HepG2 (cell line): ENCODE data around the gene CCL19. TPM values are rescaled to one million over a fixed set of nuclear protein-coding genes. Genes with fewer than 3 reads are reported as not detected.

Source experiments
- ATF1 ChIP-seq: IDR thresholded peaks from 2 replicates; pipeline ENCODE4 v1.6.1; 2016; ENCODE audit warnings: mild to moderate bottlenecking, control low read depth
- ATF7-NPFF ChIP-seq: sonication (generic); formaldehyde crosslinking; IDR thresholded peaks from 2 replicates; pipeline ENCODE4 v1.8.1; 2023; ENCODE audit warnings: mild to moderate bottlenecking, low read depth, missing genetic modification reagents, moderate library complexity
- EZH2 ChIP-seq: conservative IDR thresholded peaks from 2 replicates; pipeline ENCODE4 v1.6.1; 2012; ENCODE audit warnings: mild to moderate bottlenecking, low read depth, low read length, moderate library complexity
- HBP1 ChIP-seq: IDR thresholded peaks from 2 replicates; pipeline ENCODE4 v1.6.1; 2016; ENCODE audit warnings: low read depth, control low read depth
- HDAC2 ChIP-seq: sonication (generic); formaldehyde crosslinking; IDR thresholded peaks from 2 replicates; pipeline ENCODE4 v1.4.0; 2020; ENCODE audit warnings: missing genetic modification reagents
- HNF4A ChIP-seq: sonication (generic); formaldehyde crosslinking; IDR thresholded peaks from 2 replicates; pipeline ENCODE4 v1.4.0; 2020; ENCODE audit warnings: missing genetic modification reagents
- MAF1 ChIP-seq: sonication (generic); formaldehyde crosslinking; IDR thresholded peaks from 2 replicates; pipeline ENCODE4 v1.5.0; 2020; ENCODE audit warnings: missing genetic modification reagents, borderline replicate concordance
- MTF1 ChIP-seq: sonication (generic); formaldehyde crosslinking; IDR thresholded peaks from 2 replicates; pipeline ENCODE4 v1.5.0; 2020; ENCODE audit warnings: missing genetic modification reagents
- MXD4 ChIP-seq: IDR thresholded peaks from 2 replicates; pipeline ENCODE4 v1.6.1; 2016; ENCODE audit warnings: mild to moderate bottlenecking, missing biosample characterization, missing genetic modification reagents
- PBX2 ChIP-seq: IDR thresholded peaks from 2 replicates; pipeline ENCODE4 v1.6.1; 2016; ENCODE audit warnings: control low read depth
- PLRG1 ChIP-seq: fragments of 450-650 bp; conservative IDR thresholded peaks from 2 replicates; pipeline ENCODE4 v1.6.1; 2016
- PPARG ChIP-seq: conservative IDR thresholded peaks from 2 replicates; pipeline ENCODE4 v1.6.1; 2016; ENCODE audit warnings: missing biosample characterization, missing genetic modification reagents
- SKI ChIP-seq: fragments of 450-650 bp; IDR thresholded peaks from one replicate; pipeline ENCODE4 v1.6.1; 2018; ENCODE audit warnings: mild to moderate bottlenecking; ENCODE audit not compliant: partially characterized antibody
- SMYD3 ChIP-seq: sonication (generic); formaldehyde crosslinking; IDR thresholded peaks from 2 replicates; pipeline ENCODE4 v1.8.1; 2023; ENCODE audit warnings: mild to moderate bottlenecking, missing genetic modification reagents
- SOX6 ChIP-seq, 2 experiments: fragments of 450-650 bp in 1 of 2; sonication (generic) in 1 of 2; formaldehyde crosslinking in 1 of 2; IDR thresholded peaks; 2 replicates each; pipeline versions ENCODE4 v1.4.0 to v1.6.1; 2017 to 2020; ENCODE audit warnings: antibody characterized with exemption in 1 of 2, mild to moderate bottlenecking in 1 of 2, missing genetic modification reagents in 1 of 2
- TARDBP ChIP-seq: sonication (generic); formaldehyde crosslinking; IDR thresholded peaks from 2 replicates; pipeline ENCODE4 v1.8.0; 2022; ENCODE audit warnings: mild to moderate bottlenecking, missing genetic modification reagents
- TBX3 ChIP-seq: fragments of 450-650 bp; IDR thresholded peaks from 2 replicates; pipeline ENCODE4 v1.6.1; 2017; ENCODE audit warnings: antibody characterized with exemption, mild to moderate bottlenecking, inconsistent platforms, borderline replicate concordance
- ZNF17 ChIP-seq: sonication (generic); formaldehyde crosslinking; IDR thresholded peaks from 2 replicates; pipeline ENCODE4 v1.5.0; 2020; ENCODE audit warnings: mild to moderate bottlenecking, missing genetic modification reagents
- ZNF253 ChIP-seq: sonication (generic); formaldehyde crosslinking; IDR thresholded peaks from 2 replicates; pipeline ENCODE4 v1.8.0; 2022; ENCODE audit warnings: mild to moderate bottlenecking, missing genetic modification reagents, borderline replicate concordance
- ZNF446 ChIP-seq: sonication (generic); formaldehyde crosslinking; IDR thresholded peaks from 2 replicates; pipeline ENCODE4 v1.5.0; 2020; ENCODE audit warnings: mild to moderate bottlenecking, missing genetic modification reagents
- ZNF556 ChIP-seq: sonication (generic); formaldehyde crosslinking; IDR thresholded peaks from 2 replicates; pipeline ENCODE4 v1.4.0; 2020; ENCODE audit warnings: mild to moderate bottlenecking, missing genetic modification reagents, borderline replicate concordance
- ZNF747 ChIP-seq: sonication (generic); formaldehyde crosslinking; IDR thresholded peaks from 2 replicates; pipeline ENCODE4 v1.8.1; 2023; ENCODE audit warnings: missing genetic modification reagents, mild to moderate bottlenecking, borderline replicate concordance
- ZNF772 ChIP-seq: sonication (generic); formaldehyde crosslinking; IDR thresholded peaks from 2 replicates; pipeline ENCODE4 v1.5.0; 2020; ENCODE audit warnings: mild to moderate bottlenecking, missing genetic modification reagents
- ZNF777 ChIP-seq: sonication (generic); formaldehyde crosslinking; IDR thresholded peaks from 2 replicates; pipeline ENCODE4 v1.4.0; 2020; ENCODE audit warnings: missing genetic modification reagents
- ZNF878 ChIP-seq: sonication (generic); formaldehyde crosslinking; IDR thresholded peaks from 2 replicates; pipeline ENCODE4 v1.8.1; 2023; ENCODE audit warnings: mild to moderate bottlenecking, missing genetic modification reagents, moderate library complexity
- ZSCAN20 ChIP-seq: sonication (generic); formaldehyde crosslinking; IDR thresholded peaks from 2 replicates; pipeline ENCODE4 v1.4.0; 2020; ENCODE audit warnings: missing genetic modification reagents, mild to moderate bottlenecking, borderline replicate concordance
- polyA plus RNA-seq, 8 experiments: library from polyadenylated mRNA; depleted of rRNA in 3 of 8; stranded (reverse) in 7 of 8; unstranded in 1 of 8; fragments of >200 nt; fragmentation: Illumina TruSeq in 4 of 8; extraction: Trizol in 4 of 8; gene quantifications; 2 replicates each; pipeline versions ENCODE4 v1.2.1 to v1.2.3, GENCODE V29; 2011 to 2016; ENCODE audit warnings: low read depth in 4 of 8, missing spikeins in 1 of 8, mixed read lengths in 1 of 8; ENCODE audit not compliant: insufficient read depth in 1 of 8
- total RNA-seq, 5 experiments: library from RNA; depleted of rRNA; stranded (reverse); fragments of >200 nt; fragmentation: Illumina TruSeq; extraction: Trizol; gene quantifications; 2 replicates each; pipeline ENCODE4 v1.2.3, GENCODE V29; 2016; ENCODE audit warnings: low read depth in 1 of 5
- TF ChIP-seq, protein P1 (sequence below): sonication (generic); formaldehyde crosslinking; IDR thresholded peaks from 2 replicates; pipeline ENCODE4 v1.8.1; 2023; ENCODE audit warnings: mild to moderate bottlenecking, missing genetic modification reagents, borderline replicate concordance
- TF ChIP-seq, protein P2 (sequence below): sonication (generic); formaldehyde crosslinking; conservative IDR thresholded peaks from 2 replicates; pipeline ENCODE4 v1.4.0; 2020; ENCODE audit warnings: missing genetic modification reagents

The CCL19 gene
- total and polyA plus RNA-seq, 2 of the 13 experiments (the other 11 are each of a cell fraction or from before 2014, with no cell fraction given): not detected

GRCh38 chr9:34675048-34675714, 15.9 kb downstream of the CCL19 start (continued):
- TF ChIP-seq PPARG (CRISPR knock-in tag): no peak
- TF ChIP-seq, protein P1, sequence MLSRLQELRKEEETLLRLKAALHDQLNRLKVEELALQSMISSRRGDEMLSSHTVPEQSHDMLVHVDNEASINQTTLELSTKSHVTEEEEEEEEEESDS (CRISPR knock-in tag): no peak
- TF ChIP-seq EZH2: no peak
- no peak for TF ChIP-seq TBX3
- no peak for TF ChIP-seq SKI
- no peak for TF ChIP-seq SMYD3 (CRISPR knock-in tag)
- TF ChIP-seq ZNF17 (CRISPR knock-in tag): no peak
- TF ChIP-seq ZNF556 (CRISPR knock-in tag): peak; percentile 19; the same call in 1 of the 2 replicates
- no peak for TF ChIP-seq HDAC2
- no peak for TF ChIP-seq HNF4A (CRISPR knock-in tag)
- TF ChIP-seq, protein P2, sequence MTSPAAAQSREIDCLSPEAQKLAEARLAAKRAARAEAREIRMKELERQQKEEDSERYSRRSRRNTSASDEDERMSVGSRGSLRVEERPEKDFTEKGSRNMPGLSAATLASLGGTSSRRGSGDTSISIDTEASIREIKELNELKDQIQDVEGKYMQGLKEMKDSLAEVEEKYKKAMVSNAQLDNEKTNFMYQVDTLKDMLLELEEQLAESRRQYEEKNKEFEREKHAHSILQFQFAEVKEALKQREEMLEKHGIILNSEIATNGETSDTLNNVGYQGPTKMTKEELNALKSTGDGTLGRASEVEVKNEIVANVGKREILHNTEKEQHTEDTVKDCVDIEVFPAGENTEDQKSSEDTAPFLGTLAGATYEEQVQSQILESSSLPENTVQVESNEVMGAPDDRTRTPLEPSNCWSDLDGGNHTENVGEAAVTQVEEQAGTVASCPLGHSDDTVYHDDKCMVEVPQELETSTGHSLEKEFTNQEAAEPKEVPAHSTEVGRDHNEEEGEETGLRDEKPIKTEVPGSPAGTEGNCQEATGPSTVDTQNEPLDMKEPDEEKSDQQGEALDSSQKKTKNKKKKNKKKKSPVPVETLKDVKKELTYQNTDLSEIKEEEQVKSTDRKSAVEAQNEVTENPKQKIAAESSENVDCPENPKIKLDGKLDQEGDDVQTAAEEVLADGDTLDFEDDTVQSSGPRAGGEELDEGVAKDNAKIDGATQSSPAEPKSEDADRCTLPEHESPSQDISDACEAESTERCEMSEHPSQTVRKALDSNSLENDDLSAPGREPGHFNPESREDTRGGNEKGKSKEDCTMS (CRISPR knock-in tag): no peak
- 0 out of 2 replicates have a peak, but pooled peaks have one; percentile 33 for TF ChIP-seq MXD4
- TF ChIP-seq MAF1 (CRISPR knock-in tag): no peak
- no peak for TF ChIP-seq ZNF772 (CRISPR knock-in tag)
- no peak for TF ChIP-seq PBX2 (CRISPR knock-in tag)
- TF ChIP-seq SOX6 (IDR thresholded peaks at IDR 0.05): no peak
- peak; percentile 60 for TF ChIP-seq SOX6 (CRISPR knock-in tag; IDR thresholded peaks at IDR 0.05)
- no peak for TF ChIP-seq ZSCAN20 (CRISPR knock-in tag)
- no peak for TF ChIP-seq HBP1 (CRISPR knock-in tag)
- TF ChIP-seq ZNF747 (CRISPR knock-in tag): no peak
- no peak for TF ChIP-seq ZNF446 (CRISPR knock-in tag)
- TF ChIP-seq PLRG1: no peak
- TF ChIP-seq ATF7-NPFF (CRISPR knock-in tag): no peak
- peak; percentile 23; the same call in 1 of the 2 replicates for TF ChIP-seq TARDBP (CRISPR knock-in tag)
- TF ChIP-seq ZNF253: no peak
- no peak for TF ChIP-seq ZNF878
- no peak for TF ChIP-seq MTF1 (CRISPR knock-in tag)
- TF ChIP-seq ZNF777 (CRISPR knock-in tag): 0 out of 2 replicates have a peak, but pooled peaks have one; percentile 40
- TF ChIP-seq ATF1 (CRISPR knock-in tag): no peak
